WERI-Rb-1 (cell line): ENCODE results near the gene MIF.
A peak's percentile ranks its signal among the peaks of the same experiment; 100 is the strongest.

Experiments
- DNase-seq: peaks from one replicate; pipeline ENCODE4 v3.0.0-alpha.2; 2020
- H3K27ac ChIP-seq: fragments of 250-450 bp; sonication (Bioruptor Pico); 2 replicates; pipeline ENCODE4 v1.5.1; 2020; ENCODE audit warnings: mild to moderate bottlenecking, moderate library complexity
- H3K27me3 ChIP-seq: fragments of 250-450 bp; sonication (Bioruptor Pico); 2 replicates; pipeline ENCODE4 v1.5.1; 2021; ENCODE audit warnings: mild to moderate bottlenecking, low read depth, moderate library complexity; ENCODE audit not compliant: insufficient read depth, severe bottlenecking
- H3K36me3 ChIP-seq: fragments of 250-450 bp; sonication (Bioruptor Pico); 2 replicates; pipeline ENCODE4 v1.5.1; 2020; ENCODE audit warnings: mild to moderate bottlenecking, moderate library complexity
- H3K4me3 ChIP-seq: 2 replicates; pipeline ENCODE4 v1.5.1; 2011; ENCODE audit warnings: low read depth, mild to moderate bottlenecking, control low read depth, low read length
- H3K9me3 ChIP-seq: fragments of 250-450 bp; sonication (Bioruptor Pico); 2 replicates; pipeline ENCODE4 v1.5.1; 2021; ENCODE audit warnings: mild to moderate bottlenecking, moderate library complexity; ENCODE audit not compliant: severe bottlenecking
- TF ChIP-seq, protein P1 (sequence below): IDR thresholded peaks from 2 replicates; pipeline ENCODE4 v1.5.1; 2011; ENCODE audit warnings: low read depth, mild to moderate bottlenecking, control low read depth, inconsistent platforms, low read length

MIF gene

DNA sequence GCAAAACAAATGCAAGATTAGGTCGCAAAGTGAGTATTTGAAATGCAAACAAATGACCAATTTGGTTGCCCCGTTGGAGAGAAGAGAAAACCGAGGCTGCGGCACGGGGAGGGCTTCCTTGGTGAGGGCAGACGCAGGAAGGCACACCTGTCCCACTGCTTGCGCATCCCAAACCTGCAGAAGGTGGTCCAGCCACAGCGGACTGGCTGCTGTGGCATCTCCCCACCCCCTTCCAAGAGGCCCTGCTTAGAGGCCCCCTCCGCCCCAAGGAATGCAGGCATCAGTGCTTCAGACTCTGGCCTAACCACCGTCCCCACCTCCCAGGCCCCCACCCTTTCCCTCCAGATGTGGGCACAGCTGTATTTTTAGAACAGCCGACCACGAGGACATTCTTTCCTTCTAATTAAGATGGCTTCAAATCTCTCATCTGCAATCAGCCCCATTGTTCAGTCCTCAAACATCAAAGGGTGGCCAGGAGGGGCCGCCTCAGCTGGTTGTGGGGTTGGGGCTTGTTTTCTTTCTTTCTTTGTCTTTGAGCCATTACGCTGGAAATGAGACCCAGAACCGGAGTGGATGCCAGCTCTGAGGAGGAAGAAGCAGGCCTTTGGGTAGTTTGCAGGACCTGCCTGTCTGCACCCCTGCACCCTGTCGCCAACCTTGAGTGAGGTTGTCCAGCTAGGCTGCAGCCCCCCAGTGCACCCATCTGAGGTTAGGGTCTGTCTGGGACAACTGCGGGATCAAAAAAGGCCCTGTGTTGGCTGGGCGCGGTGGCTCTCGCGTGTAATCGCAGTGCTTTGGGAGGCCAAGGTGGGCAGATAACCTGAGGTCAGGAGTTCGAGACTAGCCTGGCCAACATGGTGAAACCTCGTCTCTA lies 46.0 kb upstream of the MIF start:
- DNase-seq: no peak
- TF ChIP-seq, protein P1, sequence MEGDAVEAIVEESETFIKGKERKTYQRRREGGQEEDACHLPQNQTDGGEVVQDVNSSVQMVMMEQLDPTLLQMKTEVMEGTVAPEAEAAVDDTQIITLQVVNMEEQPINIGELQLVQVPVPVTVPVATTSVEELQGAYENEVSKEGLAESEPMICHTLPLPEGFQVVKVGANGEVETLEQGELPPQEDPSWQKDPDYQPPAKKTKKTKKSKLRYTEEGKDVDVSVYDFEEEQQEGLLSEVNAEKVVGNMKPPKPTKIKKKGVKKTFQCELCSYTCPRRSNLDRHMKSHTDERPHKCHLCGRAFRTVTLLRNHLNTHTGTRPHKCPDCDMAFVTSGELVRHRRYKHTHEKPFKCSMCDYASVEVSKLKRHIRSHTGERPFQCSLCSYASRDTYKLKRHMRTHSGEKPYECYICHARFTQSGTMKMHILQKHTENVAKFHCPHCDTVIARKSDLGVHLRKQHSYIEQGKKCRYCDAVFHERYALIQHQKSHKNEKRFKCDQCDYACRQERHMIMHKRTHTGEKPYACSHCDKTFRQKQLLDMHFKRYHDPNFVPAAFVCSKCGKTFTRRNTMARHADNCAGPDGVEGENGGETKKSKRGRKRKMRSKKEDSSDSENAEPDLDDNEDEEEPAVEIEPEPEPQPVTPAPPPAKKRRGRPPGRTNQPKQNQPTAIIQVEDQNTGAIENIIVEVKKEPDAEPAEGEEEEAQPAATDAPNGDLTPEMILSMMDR: no peak
- H3K27me3 ChIP-seq: no peaks in the 10 kb centered on the region
- H3K27ac ChIP-seq: peak overlapping the region; percentile 77; the same call in 1 of the 2 replicates
- no peak overlapping the region for H3K4me3 ChIP-seq
- no peaks in the 10 kb centered on the region for H3K36me3 ChIP-seq
- no peaks in the 10 kb centered on the region for H3K9me3 ChIP-seq

DNA sequence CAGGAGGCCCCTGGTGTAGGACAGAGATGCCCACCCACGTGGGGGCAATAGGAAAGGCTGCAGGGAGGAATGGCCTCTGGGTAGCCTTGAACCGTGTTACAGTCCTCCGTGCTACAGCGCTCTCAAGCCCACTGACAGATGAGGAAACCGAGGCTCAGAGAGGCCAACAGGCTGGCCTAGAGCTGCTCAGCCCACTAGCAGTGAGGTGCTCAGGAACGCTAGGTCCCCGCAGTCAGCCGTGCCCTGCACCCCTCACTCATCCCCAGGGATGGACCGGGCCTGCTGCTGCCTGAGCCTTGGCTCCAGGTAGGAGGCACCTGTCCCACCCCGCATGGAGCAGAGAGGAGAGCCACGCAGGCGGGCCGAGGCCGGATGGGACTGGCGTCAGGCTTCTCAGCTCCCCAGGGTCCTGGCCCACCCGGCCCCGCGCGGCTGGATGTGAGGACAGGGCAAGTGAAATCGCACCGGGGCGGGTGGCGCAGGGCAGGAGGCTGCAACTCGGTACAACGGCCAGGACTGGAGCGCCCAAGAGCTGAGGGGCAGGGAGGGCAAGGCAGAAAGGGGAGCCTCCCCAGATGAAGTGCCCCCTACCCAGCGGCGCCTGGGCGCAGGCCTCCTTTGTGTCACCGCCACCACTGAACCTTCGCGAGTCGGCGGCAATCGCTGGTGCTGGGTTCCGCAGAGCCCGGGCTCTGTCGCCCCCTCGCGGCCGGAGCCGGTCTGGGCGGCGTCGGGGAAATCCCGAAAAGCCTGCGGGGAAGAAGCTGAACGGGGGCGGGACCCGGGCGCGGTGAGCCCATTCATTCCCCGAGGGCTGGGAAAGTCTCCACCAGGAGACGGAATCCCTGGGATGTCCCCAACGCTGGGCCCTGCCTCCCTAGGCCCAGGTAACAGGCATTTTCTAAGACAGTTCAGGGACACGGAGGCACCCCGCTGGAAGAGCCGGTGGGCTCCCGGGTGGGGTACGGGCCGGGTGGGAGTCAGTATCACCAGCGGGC lies 44.9 kb upstream of the MIF start:
- H3K36me3 ChIP-seq: no peaks in the 10 kb centered on the region
- peak; percentile 92 for DNase-seq
- no peak overlapping the region for H3K4me3 ChIP-seq
- H3K27ac ChIP-seq: peak overlapping the region; percentile 77
- H3K9me3 ChIP-seq: no peaks in the 10 kb centered on the region
- TF ChIP-seq, protein P1: peak; percentile 90
- no peaks in the 10 kb centered on the region for H3K27me3 ChIP-seq

DNA sequence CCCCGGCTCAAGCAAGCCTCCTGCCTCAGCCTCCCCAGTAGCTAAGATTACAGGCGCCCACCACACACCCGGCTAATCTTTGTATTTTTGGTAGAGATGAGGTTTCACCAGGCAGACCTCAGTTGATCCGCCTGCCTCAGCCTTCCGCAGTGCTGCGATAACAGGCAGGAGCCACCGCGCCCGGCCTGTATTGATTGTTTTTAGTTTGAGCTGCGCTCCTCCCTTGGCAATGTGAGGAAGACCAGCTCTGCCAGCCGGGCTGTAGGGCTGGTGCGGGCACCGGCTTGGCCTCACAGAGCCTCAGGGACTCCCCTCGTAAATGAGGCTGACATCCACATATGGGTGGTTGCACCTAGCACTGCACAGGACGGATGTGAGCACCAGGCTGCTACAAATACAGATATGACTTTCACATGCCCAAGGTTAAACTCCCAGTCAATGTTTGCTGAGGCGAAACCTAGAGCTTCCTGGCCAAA lies 44.0 kb upstream of the MIF start:
- Histone ChIP-seq H3K27ac (no peak overlapping the region), H3K36me3 (no peaks in the 10 kb centered on the region), H3K27me3 (no peaks in the 10 kb centered on the region), H3K9me3 (no peaks in the 10 kb centered on the region), H3K4me3 (no peak overlapping the region)
- TF ChIP-seq, protein P1: no peak
- no peak for DNase-seq

DNA sequence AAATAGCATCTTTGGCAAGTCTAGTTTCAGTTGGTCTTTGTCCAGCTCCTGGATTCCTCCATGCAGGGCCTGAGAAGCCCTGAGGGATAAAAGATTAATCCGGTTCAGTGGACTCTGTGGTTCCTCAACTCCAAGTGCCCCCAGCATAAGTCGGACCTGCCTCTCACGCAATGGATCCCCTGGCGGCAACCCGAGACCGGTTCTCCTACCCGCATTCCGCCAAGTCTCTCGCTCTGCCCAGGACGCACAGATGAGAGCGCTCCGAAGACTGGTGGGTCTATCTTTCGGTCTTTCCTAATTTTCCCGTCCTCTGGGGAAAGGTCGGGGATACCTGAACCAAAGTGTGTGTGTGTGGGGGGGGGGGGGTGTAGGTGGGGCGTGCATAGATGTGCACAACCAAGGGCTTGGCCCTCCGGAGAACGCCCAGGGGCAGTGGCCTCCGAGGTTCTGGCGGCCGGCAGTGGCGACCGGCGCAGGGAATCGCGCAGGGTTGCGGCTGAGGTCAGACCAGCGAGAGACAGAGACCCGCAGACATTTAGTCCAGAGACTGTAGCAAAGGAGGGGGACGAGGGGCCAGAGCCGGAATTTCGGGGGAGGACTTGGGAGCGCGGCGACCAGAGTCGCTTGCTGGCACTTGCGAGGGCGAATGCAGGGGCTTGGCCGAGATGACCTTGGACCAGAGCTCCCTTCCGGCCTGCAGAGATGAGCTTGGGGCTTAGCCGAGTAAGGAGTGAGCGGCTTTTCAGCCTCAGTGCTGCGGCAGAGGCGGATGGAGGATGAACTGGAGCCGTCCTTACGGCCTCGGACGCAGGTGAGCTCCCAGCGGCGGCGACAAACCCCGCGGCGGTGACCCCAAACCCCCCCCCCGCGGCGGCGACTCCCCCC lies 37.2 kb upstream of the MIF start:
- H3K9me3 ChIP-seq: no peaks in the 10 kb centered on the region
- H3K27ac ChIP-seq: peak overlapping the region; percentile 91
- TF ChIP-seq, protein P1: peak; percentile 19; the same call in 1 of the 2 replicates
- peak; percentile 78 for DNase-seq
- no peaks in the 10 kb centered on the region; the same call in 1 of the 2 replicates for H3K36me3 ChIP-seq
- no peaks in the 10 kb centered on the region for H3K27me3 ChIP-seq
- peak overlapping the region; percentile 69 for H3K4me3 ChIP-seq
